Neural progenitor cell (in vitro differentiated cells): ENCODE results near the gene FAM53B. TPM values are rescaled to one million over a fixed set of nuclear protein-coding genes. Genes with fewer than 3 reads are reported as not detected.

ENCODE experiments used
- DNase-seq: peaks from one replicate; pipeline ENCODE4 v3.0.0-alpha.2; 2016; ENCODE audit warnings: low spot score
- H2AFZ ChIP-seq: fragments of 200-600 bp; sonication (generic); replicated peaks from 2 replicates; pipeline ENCODE4 v1.6.1; 2016; ENCODE audit warnings: antibody characterized with exemption
- H3F3A ChIP-seq: fragments of 200-600 bp; sonication (generic); 2 replicates; pipeline ENCODE4 v1.6.1; 2016; ENCODE audit warnings: antibody characterized with exemption, low read depth
- H3K27ac ChIP-seq: fragments of 200-600 bp; sonication (generic); 2 replicates; pipeline ENCODE4 v1.5.1; 2016; ENCODE audit warnings: mild to moderate bottlenecking
- H3K27me3 ChIP-seq: fragments of 200-600 bp; sonication (generic); 2 replicates; pipeline ENCODE4 v1.6.1; 2016; ENCODE audit warnings: mild to moderate bottlenecking, moderate library complexity
- H3K36me3 ChIP-seq: fragments of 200-600 bp; sonication (generic); 2 replicates; pipeline ENCODE4 v1.5.1; 2016
- H3K4me1 ChIP-seq: fragments of 200-600 bp; sonication (generic); 2 replicates; pipeline ENCODE4 v1.6.1; 2016; ENCODE audit warnings: mixed run types
- H3K4me2 ChIP-seq: fragments of 200-600 bp; sonication (generic); 2 replicates; pipeline ENCODE4 v1.6.1; 2016
- H3K4me3 ChIP-seq: fragments of 200-600 bp; sonication (generic); 2 replicates; pipeline ENCODE4 v1.5.1; 2016
- H3K79me2 ChIP-seq: fragments of 200-600 bp; sonication (generic); 2 replicates; pipeline ENCODE4 v1.6.1; 2016; ENCODE audit warnings: low read depth
- H3K9ac ChIP-seq: fragments of 200-600 bp; sonication (generic); 2 replicates; pipeline ENCODE4 v1.6.1; 2016
- H3K9me3 ChIP-seq: fragments of 200-600 bp; sonication (generic); 2 replicates; pipeline ENCODE4 v1.5.1; 2016; ENCODE audit warnings: low read depth
- H4K20me1 ChIP-seq: fragments of 200-600 bp; sonication (generic); 2 replicates; pipeline ENCODE4 v1.6.1; 2016; ENCODE audit warnings: low read depth
- H3K27ac Mint-ChIP-seq: 3 replicates; pipeline ENCODE4 v1.8.0; 2021; ENCODE audit warnings: mixed read lengths
- H3K27me3 Mint-ChIP-seq: 2 replicates; pipeline ENCODE4 v1.8.0; 2022; ENCODE audit warnings: low read depth, mild to moderate bottlenecking, inconsistent platforms, moderate library complexity, mixed read lengths; ENCODE audit not compliant: insufficient read depth
- H3K36me3 Mint-ChIP-seq: 3 replicates; pipeline ENCODE4 v1.8.0; 2021; ENCODE audit warnings: mixed read lengths
- H3K4me1 Mint-ChIP-seq: 3 replicates; pipeline ENCODE4 v1.8.0; 2021; ENCODE audit warnings: mixed read lengths
- H3K4me3 Mint-ChIP-seq: 3 replicates; pipeline ENCODE4 v1.8.0; 2021; ENCODE audit warnings: mild to moderate bottlenecking, moderate library complexity, mixed read lengths
- H3K9me3 Mint-ChIP-seq: 3 replicates; pipeline ENCODE4 v1.8.0; 2020; ENCODE audit warnings: mixed read lengths
- CTCF ChIP-seq: fragments of 200-600 bp; sonication (generic); IDR thresholded peaks from 2 replicates; pipeline ENCODE4 v1.5.1; 2017; ENCODE audit warnings: antibody characterized with exemption, mild to moderate bottlenecking
- EZH2 ChIP-seq: fragments of 200-600 bp; sonication (generic); IDR thresholded peaks from 2 replicates; pipeline ENCODE4 v1.6.1; 2017; ENCODE audit warnings: antibody characterized with exemption, mild to moderate bottlenecking, moderate library complexity
- EZH2phosphoT487 ChIP-seq: fragments of 200-600 bp; sonication (generic); IDR thresholded peaks from 2 replicates; pipeline ENCODE4 v1.6.1; 2017; ENCODE audit warnings: antibody characterized with exemption
- total RNA-seq: library from RNA; depleted of rRNA; stranded (reverse); fragments of >200 nt; gene quantifications from 2 replicates; pipeline ENCODE4 v1.2.3, GENCODE V29; 2015; ENCODE audit warnings: low replicate concordance

Gene FAM53B
- total RNA-seq, 1 donor from 2014 or later = 15.3 TPM

GRCh38 chr10:124642088-124642710 lies 102.0 kb downstream of the FAM53B start:
- H3K27ac Mint-ChIP-seq = peak overlapping the region; percentile 50
- Histone ChIP-seq H3K79me2 (peaks cover 47% of the 10 kb centered on the region), H3K27ac (peak overlapping the region; percentile 97), H3K27me3 (no peaks in the 10 kb centered on the region), H3K4me2 (peak overlapping the region; percentile 73), H3K36me3 (no peaks in the 10 kb centered on the region), H3K9me3 (no peaks in the 10 kb centered on the region), H3F3A (peaks cover 36% of the 10 kb centered on the region), H4K20me1 (peaks cover 13% of the 10 kb centered on the region), H3K4me3 (no peak overlapping the region), H3K4me1 (peaks cover 63% of the 10 kb centered on the region), H2AFZ (no peak overlapping the region), H3K9ac (no peak overlapping the region)
- peaks cover 2% of the 10 kb centered on the region for H3K27me3 Mint-ChIP-seq
- no peak overlapping the region for H3K4me3 Mint-ChIP-seq
- no peak for TF ChIP-seq CTCF
- TF ChIP-seq EZH2phosphoT487 = no peak
- TF ChIP-seq EZH2 = no peak
- DNase-seq = no peak
- no peaks in the 10 kb centered on the region for H3K9me3 Mint-ChIP-seq
- peaks cover 41% of the 10 kb centered on the region for H3K4me1 Mint-ChIP-seq
- H3K36me3 Mint-ChIP-seq = peaks cover 4% of the 10 kb centered on the region

GRCh38 chr10:124641282-124642087 lies 102.7 kb downstream of the FAM53B start:
- no peak for TF ChIP-seq EZH2phosphoT487
- TF ChIP-seq CTCF = no peak
- TF ChIP-seq EZH2 = no peak
- Histone ChIP-seq H3K27ac (peak overlapping the region; percentile 97), H3K9me3 (no peaks in the 10 kb centered on the region), H2AFZ (no peak overlapping the region), H3K36me3 (no peaks in the 10 kb centered on the region), H3K9ac (no peak overlapping the region), H3F3A (peaks cover 36% of the 10 kb centered on the region), H3K4me3 (no peak overlapping the region), H4K20me1 (peaks cover 13% of the 10 kb centered on the region), H3K4me1 (peaks cover 63% of the 10 kb centered on the region), H3K79me2 (peaks cover 40% of the 10 kb centered on the region), H3K4me2 (peak overlapping the region; percentile 73), H3K27me3 (no peaks in the 10 kb centered on the region)
- no peak overlapping the region for H3K27ac Mint-ChIP-seq
- peaks cover 4% of the 10 kb centered on the region for H3K36me3 Mint-ChIP-seq
- peaks cover 2% of the 10 kb centered on the region for H3K27me3 Mint-ChIP-seq
- no peaks in the 10 kb centered on the region for H3K9me3 Mint-ChIP-seq
- peaks cover 41% of the 10 kb centered on the region for H3K4me1 Mint-ChIP-seq
- DNase-seq = no peak
- H3K4me3 Mint-ChIP-seq = no peak overlapping the region

GRCh38 chr10:124640538-124641231 lies 103.5 kb downstream of the FAM53B start:
- Mint-ChIP-seq H3K4me1 (peaks cover 38% of the 10 kb centered on the region), H3K9me3 (no peaks in the 10 kb centered on the region), H3K27ac (peak overlapping the region; percentile 94), H3K4me3 (no peak overlapping the region), H3K27me3 (peaks cover 2% of the 10 kb centered on the region), H3K36me3 (peaks cover 4% of the 10 kb centered on the region)
- H3K4me1 ChIP-seq = peaks cover 59% of the 10 kb centered on the region
- no peak for TF ChIP-seq EZH2phosphoT487
- TF ChIP-seq CTCF = no peak
- no peak for TF ChIP-seq EZH2
- H3K4me3 ChIP-seq = no peak overlapping the region
- peak; percentile 67 for DNase-seq
- H3K27ac ChIP-seq = peak overlapping the region; percentile 97
- H3F3A ChIP-seq = peaks cover 36% of the 10 kb centered on the region
- H3K9me3 ChIP-seq = no peaks in the 10 kb centered on the region
- H3K79me2 ChIP-seq = peaks cover 38% of the 10 kb centered on the region
- H3K27me3 ChIP-seq = no peaks in the 10 kb centered on the region
- H3K4me2 ChIP-seq = peak overlapping the region; percentile 73
- no peaks in the 10 kb centered on the region for H3K36me3 ChIP-seq
- no peak overlapping the region for H2AFZ ChIP-seq
- no peak overlapping the region for H3K9ac ChIP-seq
- peaks cover 13% of the 10 kb centered on the region for H4K20me1 ChIP-seq
